ENCODE data around the gene FIGNL1.

- TF ChIP-seq POLR2AphosphoS5 (IDR thresholded peaks at IDR 0.05; ENCODE audit: low read depth, low read length) = no peak
- TF ChIP-seq POLR2A (IDR thresholded peaks at IDR 0.05; ENCODE audit: low read depth, low read length) = no peak
These were observed 11.5 kb upstream of the FIGNL1 start for GRCh38 chr7:50461695-50462094.

Data from GM12892 (cell line).